Measurements from ENCODE around the gene C2CD4D. TPM values are rescaled to one million over a fixed set of nuclear protein-coding genes. Genes with fewer than 3 reads are reported as not detected.

Gene C2CD4D
- total RNA-seq, 1 experiment from 2014 or later: 0.58 TPM

GRCh38 chr1:151871284-151872030, 31.8 kb upstream of the C2CD4D start:
- no peak overlapping the region for H3K4me2 ChIP-seq (ENCODE audit: low read length)
- no peaks in the 10 kb centered on the region for H4K20me1 ChIP-seq (ENCODE audit: low read length)
- DNase-seq (no peak), ATAC-seq (peak; percentile 27; the same call in 1 of the 2 replicates)
- H3K4me1 ChIP-seq (ENCODE audit: insufficient read depth, low read length): no peaks in the 10 kb centered on the region
- intact Hi-C loops (cut with micrococcal nuclease): no loop called here
- no peaks in the 10 kb centered on the region for H3K27me3 ChIP-seq (ENCODE audit: low read length)
- no peak for TF ChIP-seq EZH2phosphoT487 (IDR thresholded peaks at IDR 0.05; ENCODE audit: borderline replicate concordance, low read length)
- TF ChIP-seq, protein P1, sequence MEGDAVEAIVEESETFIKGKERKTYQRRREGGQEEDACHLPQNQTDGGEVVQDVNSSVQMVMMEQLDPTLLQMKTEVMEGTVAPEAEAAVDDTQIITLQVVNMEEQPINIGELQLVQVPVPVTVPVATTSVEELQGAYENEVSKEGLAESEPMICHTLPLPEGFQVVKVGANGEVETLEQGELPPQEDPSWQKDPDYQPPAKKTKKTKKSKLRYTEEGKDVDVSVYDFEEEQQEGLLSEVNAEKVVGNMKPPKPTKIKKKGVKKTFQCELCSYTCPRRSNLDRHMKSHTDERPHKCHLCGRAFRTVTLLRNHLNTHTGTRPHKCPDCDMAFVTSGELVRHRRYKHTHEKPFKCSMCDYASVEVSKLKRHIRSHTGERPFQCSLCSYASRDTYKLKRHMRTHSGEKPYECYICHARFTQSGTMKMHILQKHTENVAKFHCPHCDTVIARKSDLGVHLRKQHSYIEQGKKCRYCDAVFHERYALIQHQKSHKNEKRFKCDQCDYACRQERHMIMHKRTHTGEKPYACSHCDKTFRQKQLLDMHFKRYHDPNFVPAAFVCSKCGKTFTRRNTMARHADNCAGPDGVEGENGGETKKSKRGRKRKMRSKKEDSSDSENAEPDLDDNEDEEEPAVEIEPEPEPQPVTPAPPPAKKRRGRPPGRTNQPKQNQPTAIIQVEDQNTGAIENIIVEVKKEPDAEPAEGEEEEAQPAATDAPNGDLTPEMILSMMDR (conservative IDR thresholded peaks at IDR 0.05; ENCODE audit: low read depth, low read length): no peak
- BruUV-seq (replicated peaks): no TSS peak
- no peaks in the 10 kb centered on the region for H3K9me3 ChIP-seq (ENCODE audit: low read length)
- H3K27ac ChIP-seq (ENCODE audit: low read length): no peak overlapping the region
- H3K36me3 ChIP-seq (ENCODE audit: low read depth, low read length): peaks cover 2% of the 10 kb centered on the region; the same call in 1 of the 2 replicates
- H2AFZ ChIP-seq (ENCODE audit: low read length): no peak overlapping the region
- H3K9me2 ChIP-seq (replicated peaks; ENCODE audit: low read length): no peaks in the 10 kb centered on the region
- ChIA-PET POLR2A (ENCODE audit: unreplicated experiment) (interaction anchor here (0.6 to 0.9 kb wide), 4 partner anchors 23 to 323 kb away, joined by 3 to 8 read pairs (median 3); no protein-coding TSS in a partner anchor), CTCF (no interaction called here)
- H3K79me2 ChIP-seq (ENCODE audit: low read length): no peaks in the 10 kb centered on the region
- no peaks in the 10 kb centered on the region for H3F3A ChIP-seq (ENCODE audit: low read length, unreplicated experiment)
- H3K9ac ChIP-seq (ENCODE audit: low read length): no peak overlapping the region
- no peak overlapping the region for H3K4me3 ChIP-seq (ENCODE audit: low read length)

GRCh38 chr1:151868486-151868885, 28.9 kb upstream of the C2CD4D start:
- ATAC-seq: no peak
- no peaks in the 10 kb centered on the region for H3F3A ChIP-seq (ENCODE audit: low read length, unreplicated experiment)
- no peaks in the 10 kb centered on the region for H4K20me1 ChIP-seq (ENCODE audit: low read length)
- no peak overlapping the region for H2AFZ ChIP-seq (ENCODE audit: low read length)
- no peak overlapping the region for H3K4me3 ChIP-seq (ENCODE audit: low read length)
- H3K4me2 ChIP-seq (ENCODE audit: low read length): no peak overlapping the region
- H3K27ac ChIP-seq (ENCODE audit: low read length): no peak overlapping the region
- no peak for DNase-seq
- BruUV-seq (replicated peaks): no TSS peak
- intact Hi-C loops (cut with micrococcal nuclease): no loop called here
- POLR2A ChIA-PET (ENCODE audit: unreplicated experiment): no interaction called here
- TF ChIP-seq, protein P1 (conservative IDR thresholded peaks at IDR 0.05; ENCODE audit: low read depth, low read length): no peak
- TF ChIP-seq EZH2 (IDR thresholded peaks at IDR 0.05; ENCODE audit: low read length, unreplicated experiment): no peak
- TF ChIP-seq EZH2phosphoT487 (IDR thresholded peaks at IDR 0.05; ENCODE audit: borderline replicate concordance, low read length): no peak
- no peaks in the 10 kb centered on the region for H3K79me2 ChIP-seq (ENCODE audit: low read length)
- no peak overlapping the region for H3K9ac ChIP-seq (ENCODE audit: low read length)
- CTCF ChIA-PET: no interaction called here
- H3K27me3 ChIP-seq (ENCODE audit: low read length): no peaks in the 10 kb centered on the region
- no peaks in the 10 kb centered on the region for H3K4me1 ChIP-seq (ENCODE audit: insufficient read depth, low read length)
- no peaks in the 10 kb centered on the region; the same call in 1 of the 2 replicates for H3K36me3 ChIP-seq (ENCODE audit: low read depth, low read length)
- no peaks in the 10 kb centered on the region for H3K9me3 ChIP-seq (ENCODE audit: low read length)
- H3K9me2 ChIP-seq (replicated peaks; ENCODE audit: low read length): no peaks in the 10 kb centered on the region

- peak; percentile 64 for DNase-seq
- TF ChIP-seq, protein P1 (conservative IDR thresholded peaks at IDR 0.05; ENCODE audit: low read depth, low read length): no peak
- TF ChIP-seq EZH2phosphoT487 (IDR thresholded peaks at IDR 0.05; ENCODE audit: borderline replicate concordance, low read length): no peak
- TF ChIP-seq EZH2 (IDR thresholded peaks at IDR 0.05; ENCODE audit: low read length, unreplicated experiment): no peak
Observed at GRCh38 chr1:151867765-151868411, 28.3 kb upstream of the C2CD4D start.

More at GRCh38 chr1:151867765-151868411, 28.3 kb upstream of the C2CD4D start:
- no TSS peak for BruUV-seq (replicated peaks)
- Histone ChIP-seq H3K27ac (ENCODE audit: low read length) (no peak overlapping the region), H3K9me3 (ENCODE audit: low read length) (no peaks in the 10 kb centered on the region), H3K4me2 (ENCODE audit: low read length) (no peak overlapping the region), H2AFZ (ENCODE audit: low read length) (no peak overlapping the region), H3K27me3 (ENCODE audit: low read length) (no peaks in the 10 kb centered on the region), H4K20me1 (ENCODE audit: low read length) (no peaks in the 10 kb centered on the region), H3K4me1 (ENCODE audit: insufficient read depth, low read length) (no peaks in the 10 kb centered on the region), H3K79me2 (ENCODE audit: low read length) (no peaks in the 10 kb centered on the region), H3K36me3 (ENCODE audit: low read depth, low read length) (no peaks in the 10 kb centered on the region), H3K9ac (ENCODE audit: low read length) (no peak overlapping the region), H3K4me3 (ENCODE audit: low read length) (no peak overlapping the region), H3K9me2 (replicated peaks; ENCODE audit: low read length) (no peaks in the 10 kb centered on the region), H3F3A (ENCODE audit: low read length, unreplicated experiment) (no peaks in the 10 kb centered on the region)
- intact Hi-C loops (cut with micrococcal nuclease): no loop called here
- ChIA-PET CTCF (no interaction called here), POLR2A (ENCODE audit: unreplicated experiment) (no interaction called here)
- no peak for ATAC-seq
